ENCODE results near the gene BLMH. TPM values are rescaled to one million over a fixed set of nuclear protein-coding genes. Genes with fewer than 3 reads are reported as not detected.
A peak's percentile ranks its signal among the peaks of the same experiment; 100 is the strongest.

Gene BLMH
- total RNA-seq, 4 donors from 2014 or later, result 13.5 to 32.1 (median 20.4) TPM

GRCh38 chr17:30296499-30297080 is 4.8 kb upstream of the BLMH start:
- intact Hi-C loops (cut with DNase I; ENCODE audit: low total_unique reads), result no loop called here
- H3K4me3 ChIP-seq, result no peak overlapping the region
- 20 to 72% methylated on average over 1 to 5 of the region's 5 CpGs for WGBS, 2 donors (ENCODE audit: low coverage in 1 of 2)
- no peaks in the 10 kb centered on the region for H3K4me1 ChIP-seq
- no peaks in the 10 kb centered on the region for H3K9me3 ChIP-seq
- no peak overlapping the region for H3K27ac ChIP-seq
- TF ChIP-seq EP300 (IDR thresholded peaks at IDR 0.05; ENCODE audit: low read depth), result no peak
- TF ChIP-seq POLR2AphosphoS5 (IDR thresholded peaks at IDR 0.05), result no peak
- TF ChIP-seq POLR2A (IDR thresholded peaks at IDR 0.05), result no peak
- TF ChIP-seq CTCF (IDR thresholded peaks at IDR 0.05), result no peak
- no peaks in the 10 kb centered on the region for H3K27me3 ChIP-seq
- no peaks in the 10 kb centered on the region for H3K36me3 ChIP-seq
- DNase-seq, result no peak
- in situ Hi-C loops (cut with MboI; ENCODE audit: low pct_ligation_motif_present in 1 of 4, low pct_unique_long_range_greater_than_20kb in 1 of 4, low sequenced_read_pairs in 3 of 4), result no loop called here

DNA sequence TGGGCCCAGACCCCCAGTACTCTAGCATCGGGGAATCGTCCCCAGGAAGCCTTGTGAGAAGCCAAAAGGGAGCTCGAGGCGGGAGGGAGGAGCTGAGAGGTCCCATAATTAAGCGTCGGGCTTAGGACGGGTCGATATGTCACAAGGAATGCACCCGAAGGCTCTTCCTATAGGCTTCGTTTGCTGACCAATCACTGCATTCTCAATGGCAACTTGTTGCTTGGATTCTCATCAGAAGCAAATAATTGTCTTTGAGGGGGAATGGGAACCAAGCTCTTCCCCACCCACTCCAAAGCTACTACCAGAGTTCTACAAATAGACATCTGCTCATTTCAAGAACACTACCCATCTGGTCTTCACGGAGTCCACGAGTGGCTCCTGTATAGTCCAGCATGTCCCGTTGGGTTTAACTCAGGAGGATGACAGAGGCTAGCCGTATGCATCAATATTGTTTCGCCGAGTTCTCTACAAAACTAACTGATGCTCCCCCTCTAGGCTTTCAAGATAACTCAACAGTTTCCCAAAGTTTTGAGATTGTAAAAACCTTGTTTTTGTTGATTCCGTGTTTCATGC is 628 bp upstream of the BLMH start:
- no peak for DNase-seq
- Histone ChIP-seq H3K27me3 (no peaks in the 10 kb centered on the region), H3K4me1 (peaks cover 9 to 13% (median 10%) of the 10 kb centered on the region in 4 donors), H3K36me3 (peaks cover 0 to 10% (median 5%) of the 10 kb centered on the region in 4 donors), H3K27ac (peak overlapping the region; percentile 76 to 83 (median 82)), H3K4me3 (peak overlapping the region; percentile 87 to 99 (median 94)), H3K9me3 (no peaks in the 10 kb centered on the region)
- intact Hi-C loops (cut with DNase I; ENCODE audit: low total_unique reads) (no loop called here), in situ Hi-C loops (cut with MboI; ENCODE audit: low pct_ligation_motif_present in 1 of 4, low pct_unique_long_range_greater_than_20kb in 1 of 4, low sequenced_read_pairs in 3 of 4) (no loop called here)
- WGBS, 2 donors (ENCODE audit: low coverage in 1 of 2), result 32% methylated on average over 17 of the region's 17 CpGs; no CpG with 5 or more reads in 1 of the 2 donors
- no peak for TF ChIP-seq CTCF (IDR thresholded peaks at IDR 0.05)
- TF ChIP-seq POLR2A (IDR thresholded peaks at IDR 0.05), result no peak
- no peak for TF ChIP-seq POLR2AphosphoS5 (IDR thresholded peaks at IDR 0.05)
- TF ChIP-seq EP300 (IDR thresholded peaks at IDR 0.05; ENCODE audit: low read depth), result no peak

DNA sequence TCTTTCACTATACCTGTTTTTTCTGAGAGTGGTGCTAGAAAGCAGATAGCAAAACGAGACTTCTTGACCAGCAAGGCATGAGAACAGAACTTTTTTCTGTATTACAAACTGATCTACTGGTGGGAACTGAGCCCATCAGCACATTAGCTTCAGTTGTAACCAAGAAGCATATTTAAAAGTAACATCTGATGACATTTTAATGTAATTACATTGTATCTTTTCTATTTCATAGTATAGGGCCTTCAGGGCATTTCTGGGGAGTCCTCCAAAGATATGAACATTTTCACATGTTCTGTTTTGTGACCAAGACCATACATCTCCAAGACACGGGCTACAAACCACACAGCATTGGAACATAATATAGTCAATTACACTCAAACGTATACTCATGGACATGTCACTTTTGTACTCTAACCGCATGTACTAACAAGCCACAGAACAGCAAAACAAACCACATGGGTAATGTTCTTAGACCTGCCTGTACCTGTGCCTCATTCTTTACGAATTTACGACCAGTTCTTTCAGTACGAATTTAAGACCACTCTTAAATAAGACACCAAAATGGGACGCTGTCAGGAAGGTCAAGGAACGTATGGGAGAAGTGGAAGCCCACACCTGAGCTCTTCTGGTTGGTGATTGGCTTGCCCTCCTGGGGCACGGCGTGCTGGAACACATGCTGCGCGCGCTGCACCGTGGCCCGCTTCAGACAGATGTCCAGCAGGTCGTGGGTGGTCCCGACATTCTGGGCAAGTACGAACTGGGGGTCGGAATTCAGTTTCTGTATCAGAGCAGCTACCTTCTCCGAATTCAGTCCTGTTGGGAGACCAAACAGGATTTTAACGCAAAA is 825 bp downstream of the BLMH start:
- peak overlapping the region; percentile 76 to 83 (median 82) for H3K27ac ChIP-seq
- intact Hi-C loops (cut with DNase I; ENCODE audit: low total_unique reads), result no loop called here
- H3K36me3 ChIP-seq, result peaks cover 0 to 21% (median 13%) of the 10 kb centered on the region in 4 donors
- in situ Hi-C loops (cut with MboI; ENCODE audit: low pct_ligation_motif_present in 1 of 4, low pct_unique_long_range_greater_than_20kb in 1 of 4, low sequenced_read_pairs in 3 of 4), result no loop called here
- H3K9me3 ChIP-seq, result no peaks in the 10 kb centered on the region
- TF ChIP-seq EP300 (IDR thresholded peaks at IDR 0.05; ENCODE audit: low read depth) (no peak), POLR2AphosphoS5 (IDR thresholded peaks at IDR 0.05) (no peak), CTCF (IDR thresholded peaks at IDR 0.05) (no peak), POLR2A (IDR thresholded peaks at IDR 0.05) (no peak)
- 3 to 9% methylated on average over 7 to 21 of the region's 22 CpGs for WGBS, 2 donors (ENCODE audit: low coverage in 1 of 2)
- H3K4me3 ChIP-seq, result peak overlapping the region; percentile 87 to 99 (median 94)
- peaks cover 9 to 13% (median 10%) of the 10 kb centered on the region in 4 donors for H3K4me1 ChIP-seq
- DNase-seq, result peak; percentile 58
- H3K27me3 ChIP-seq, result no peaks in the 10 kb centered on the region

GRCh38 chr17:30290077-30290476 is 1.7 kb downstream of the BLMH start:
- Histone ChIP-seq H3K4me3 (no peak overlapping the region), H3K36me3 (peaks cover 0 to 29% (median 16%) of the 10 kb centered on the region in 4 donors), H3K27me3 (no peaks in the 10 kb centered on the region), H3K9me3 (no peaks in the 10 kb centered on the region), H3K27ac (no peak overlapping the region), H3K4me1 (peaks cover 9 to 13% (median 10%) of the 10 kb centered on the region in 4 donors)
- DNase-seq, result no peak
- in situ Hi-C loops (cut with MboI; ENCODE audit: low pct_ligation_motif_present in 1 of 4, low pct_unique_long_range_greater_than_20kb in 1 of 4, low sequenced_read_pairs in 3 of 4), result no loop called here
- intact Hi-C loops (cut with DNase I; ENCODE audit: low total_unique reads), result no loop called here
- TF ChIP-seq CTCF (IDR thresholded peaks at IDR 0.05), result no peak
- TF ChIP-seq POLR2A (IDR thresholded peaks at IDR 0.05), result no peak
- TF ChIP-seq POLR2AphosphoS5 (IDR thresholded peaks at IDR 0.05), result no peak
- no peak for TF ChIP-seq EP300 (IDR thresholded peaks at IDR 0.05; ENCODE audit: low read depth)
- WGBS, 2 donors (ENCODE audit: low coverage in 1 of 2), result 89 to 93% methylated on average over 2 of the region's 2 CpGs

Measured in transverse colon (tissue), 4 donors.